AG09309 (cell line): ENCODE results near the gene NUP160.
A peak's percentile ranks its signal among the peaks of the same experiment; 100 is the strongest.
"Not testable (repeated sequence)": the region's sequence is repeated elsewhere in the genome, so short reads cannot be mapped to it uniquely, and the experiment has no call there.

Experiments
- DNase-seq: peaks from one replicate; pipeline ENCODE4 v3.0.0-alpha.2; 2010; ENCODE audit warnings: low read depth
- H3K4me3 ChIP-seq: 2 replicates; pipeline ENCODE4 v1.5.1; 2011; ENCODE audit warnings: mild to moderate bottlenecking, low read depth, low read length, moderate library complexity; ENCODE audit not compliant: control insufficient read depth
- CTCF ChIP-seq: IDR thresholded peaks from 2 replicates; pipeline ENCODE4 v1.5.1; 2011; ENCODE audit warnings: mild to moderate bottlenecking, low read depth, low read length, inconsistent platforms; ENCODE audit not compliant: insufficient read depth, control insufficient read depth; ENCODE audit errors: missing control alignments

Gene NUP160, protein sequence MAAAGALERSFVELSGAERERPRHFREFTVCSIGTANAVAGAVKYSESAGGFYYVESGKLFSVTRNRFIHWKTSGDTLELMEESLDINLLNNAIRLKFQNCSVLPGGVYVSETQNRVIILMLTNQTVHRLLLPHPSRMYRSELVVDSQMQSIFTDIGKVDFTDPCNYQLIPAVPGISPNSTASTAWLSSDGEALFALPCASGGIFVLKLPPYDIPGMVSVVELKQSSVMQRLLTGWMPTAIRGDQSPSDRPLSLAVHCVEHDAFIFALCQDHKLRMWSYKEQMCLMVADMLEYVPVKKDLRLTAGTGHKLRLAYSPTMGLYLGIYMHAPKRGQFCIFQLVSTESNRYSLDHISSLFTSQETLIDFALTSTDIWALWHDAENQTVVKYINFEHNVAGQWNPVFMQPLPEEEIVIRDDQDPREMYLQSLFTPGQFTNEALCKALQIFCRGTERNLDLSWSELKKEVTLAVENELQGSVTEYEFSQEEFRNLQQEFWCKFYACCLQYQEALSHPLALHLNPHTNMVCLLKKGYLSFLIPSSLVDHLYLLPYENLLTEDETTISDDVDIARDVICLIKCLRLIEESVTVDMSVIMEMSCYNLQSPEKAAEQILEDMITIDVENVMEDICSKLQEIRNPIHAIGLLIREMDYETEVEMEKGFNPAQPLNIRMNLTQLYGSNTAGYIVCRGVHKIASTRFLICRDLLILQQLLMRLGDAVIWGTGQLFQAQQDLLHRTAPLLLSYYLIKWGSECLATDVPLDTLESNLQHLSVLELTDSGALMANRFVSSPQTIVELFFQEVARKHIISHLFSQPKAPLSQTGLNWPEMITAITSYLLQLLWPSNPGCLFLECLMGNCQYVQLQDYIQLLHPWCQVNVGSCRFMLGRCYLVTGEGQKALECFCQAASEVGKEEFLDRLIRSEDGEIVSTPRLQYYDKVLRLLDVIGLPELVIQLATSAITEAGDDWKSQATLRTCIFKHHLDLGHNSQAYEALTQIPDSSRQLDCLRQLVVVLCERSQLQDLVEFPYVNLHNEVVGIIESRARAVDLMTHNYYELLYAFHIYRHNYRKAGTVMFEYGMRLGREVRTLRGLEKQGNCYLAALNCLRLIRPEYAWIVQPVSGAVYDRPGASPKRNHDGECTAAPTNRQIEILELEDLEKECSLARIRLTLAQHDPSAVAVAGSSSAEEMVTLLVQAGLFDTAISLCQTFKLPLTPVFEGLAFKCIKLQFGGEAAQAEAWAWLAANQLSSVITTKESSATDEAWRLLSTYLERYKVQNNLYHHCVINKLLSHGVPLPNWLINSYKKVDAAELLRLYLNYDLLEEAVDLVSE (N-terminal part only)

DNA sequence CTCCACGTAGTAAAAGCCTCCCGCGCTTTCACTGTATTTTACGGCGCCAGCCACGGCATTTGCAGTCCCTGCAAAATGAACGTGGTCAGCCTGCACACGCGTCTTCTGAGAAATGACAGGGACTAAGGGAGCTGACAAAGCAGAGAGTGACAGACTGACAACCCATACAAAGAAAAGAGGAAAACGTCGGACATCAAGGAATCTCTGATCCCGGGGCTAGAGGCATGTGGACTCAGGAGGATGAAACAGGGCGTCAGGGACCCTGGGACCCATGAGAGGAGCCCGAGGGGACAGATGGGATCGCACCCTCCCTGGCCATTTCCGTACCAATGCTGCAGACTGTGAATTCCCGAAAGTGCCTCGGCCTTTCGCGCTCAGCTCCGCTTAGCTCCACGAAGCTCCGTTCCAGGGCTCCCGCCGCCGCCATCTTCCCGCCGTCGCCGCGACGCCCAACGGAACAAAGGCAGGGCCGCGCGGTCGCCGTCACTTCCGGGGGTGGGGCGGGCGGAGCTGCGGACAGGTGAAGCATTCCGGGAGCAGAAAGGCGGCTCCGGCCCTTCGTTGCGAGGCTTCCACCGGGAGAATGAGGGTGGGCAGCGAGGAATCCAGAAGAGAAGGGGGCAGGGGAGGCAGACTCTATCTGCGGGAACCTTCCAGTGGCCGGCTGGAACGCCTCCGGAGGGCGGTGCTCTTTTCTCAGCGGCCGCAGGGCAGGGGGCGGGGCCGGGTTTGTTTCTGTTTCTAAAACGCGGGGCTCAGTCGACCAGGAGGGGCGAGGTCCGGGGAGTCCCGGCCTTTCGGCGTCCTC is at the start of gene NUP160:
Gene NUP160, minus strand, starts transcription at position 459 of the 808 bp plus-strand sequence. Its CDS starts 32 bp downstream, at position 427.
- peak within 1 kb of the TSS; percentile 67 for H3K4me3 ChIP-seq
- no peak for DNase-seq
- no peak for TF ChIP-seq CTCF

DNA sequence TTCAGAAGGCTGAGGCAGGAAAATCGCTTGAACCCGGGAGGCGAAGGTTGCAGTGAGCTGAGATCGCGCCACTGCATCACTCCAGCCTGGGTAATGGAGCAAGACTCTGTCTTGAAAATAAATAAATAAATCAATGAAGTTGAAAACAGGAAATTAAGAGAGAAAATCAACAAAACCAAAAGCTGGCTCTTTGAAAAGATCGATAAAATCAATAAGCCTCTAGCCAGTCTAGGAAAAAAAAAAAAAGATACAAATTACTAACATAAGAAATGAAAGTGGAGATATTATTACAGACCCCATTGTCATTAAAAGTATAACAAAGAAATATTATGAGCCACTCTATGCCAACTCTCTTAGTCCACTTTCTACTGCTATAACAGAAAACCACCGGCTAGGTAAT is 48.0 kb upstream of the NUP160 start:
- TF ChIP-seq CTCF: no peak
- no peak for DNase-seq
- no peak overlapping the region for H3K4me3 ChIP-seq

DNA sequence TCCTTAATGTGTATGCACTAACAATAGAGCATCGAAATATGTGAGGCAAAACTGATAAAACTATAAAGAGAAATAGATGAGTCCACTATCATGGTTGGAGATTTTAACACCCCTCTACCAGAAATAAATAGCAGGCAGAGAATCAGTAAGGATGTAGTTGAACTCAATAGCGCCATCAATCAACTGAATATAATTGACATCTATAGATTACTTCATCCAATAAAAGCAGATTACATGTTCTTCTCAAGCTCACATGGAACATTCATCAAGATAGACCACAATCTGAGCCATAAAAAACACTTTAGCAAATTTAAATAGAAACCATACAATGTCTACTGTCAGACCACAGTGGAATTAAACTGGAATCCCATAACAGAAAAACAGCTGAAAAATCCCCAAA is 46.9 kb upstream of the NUP160 start:
- no peak for DNase-seq
- no peak for TF ChIP-seq CTCF
- no peak overlapping the region for H3K4me3 ChIP-seq

DNA sequence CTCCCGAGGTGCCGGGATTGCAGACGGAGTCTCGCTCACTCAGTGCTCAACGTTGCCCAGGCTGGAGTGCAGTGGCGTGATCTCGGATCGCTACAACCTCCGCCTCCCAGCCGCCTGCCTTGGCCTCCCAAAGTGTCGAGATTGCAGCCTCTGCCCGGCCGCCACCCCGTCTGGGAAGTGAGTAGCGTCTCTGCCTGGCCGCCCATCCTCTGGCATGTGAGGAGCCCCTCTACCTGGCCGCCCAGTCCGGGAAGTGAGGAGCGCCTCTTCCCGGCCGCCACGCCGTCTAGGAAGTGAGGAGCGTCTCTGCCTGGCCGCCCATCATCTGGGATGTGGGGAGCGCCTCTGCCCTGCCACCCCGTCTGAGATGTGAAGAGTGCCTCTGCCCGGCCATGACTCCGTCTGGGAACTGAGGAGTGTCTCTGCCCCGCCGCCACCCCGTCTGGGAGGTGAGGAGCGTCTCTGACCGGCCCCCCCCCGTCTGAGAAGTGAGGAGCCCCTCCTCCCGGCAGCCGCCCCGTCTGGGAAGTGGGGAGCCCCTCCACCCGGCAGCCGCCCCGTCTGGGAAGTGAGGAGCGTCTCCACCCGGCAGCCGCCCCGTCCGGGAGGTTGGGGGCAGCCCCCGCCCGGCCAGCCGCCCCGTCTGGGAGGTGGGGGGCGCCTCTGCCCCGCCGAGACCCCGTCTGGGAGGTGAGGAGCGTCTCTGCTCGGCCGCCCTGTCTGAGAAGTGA is 44.6 kb upstream of the NUP160 start:
- DNase-seq, H3K4me3 ChIP-seq: not testable (repeated sequence)

DNA sequence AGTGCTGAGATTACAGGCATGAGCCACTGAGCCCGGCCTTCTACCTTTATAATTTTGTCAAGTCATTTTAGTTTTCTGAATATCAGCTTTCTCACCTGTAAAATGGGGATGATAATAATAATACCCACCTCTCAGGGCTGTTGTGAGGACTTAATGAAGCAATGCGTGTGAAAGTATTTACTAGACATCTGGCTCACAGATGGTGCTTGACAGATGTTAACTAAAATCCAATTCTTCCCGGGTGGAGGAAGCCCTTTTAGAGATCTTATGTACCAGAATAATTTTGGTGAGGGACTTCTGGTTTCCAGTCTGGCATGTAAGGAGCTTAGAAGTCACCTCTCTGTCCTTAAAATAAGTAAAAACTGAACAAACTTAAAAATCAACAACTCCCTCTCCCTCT is 43.7 kb upstream of the NUP160 start:
- no peak for TF ChIP-seq CTCF
- DNase-seq: no peak

More for the DNA sequence above, 43.7 kb upstream of the NUP160 start:
- H3K4me3 ChIP-seq: no peak overlapping the region
